OCI-LY7 (cell line): ENCODE measurements around the gene DUS3L. TPM values are rescaled to one million over a fixed set of nuclear protein-coding genes. Genes with fewer than 3 reads are reported as not detected.

Source experiments
- BruUV-seq: library from RNA; stranded (reverse); fragments of 400-500 nt; replicated peaks from 2 replicates; lab custom pipeline; 2021; lab: Mats Ljungman, UMichigan
- CTCF ChIA-PET: fragments of 300-600 bp; sonication (Branson Sonifier 250); formaldehyde crosslinking; loops from one replicate; lab custom pipeline; 2022; ENCODE audit warnings: antibody characterized with exemption; ENCODE audit not compliant: unreplicated experiment; lab: Charles Lee
- POLR2A ChIA-PET: fragments of 300-600 bp; sonication (Branson Sonifier 250); formaldehyde crosslinking; loops from one replicate; lab custom pipeline; 2022; ENCODE audit warnings: antibody characterized with exemption; lab: Charles Lee
- DNase-seq: peaks from one replicate; pipeline ENCODE4 v3.0.0-alpha.2; 2015; ENCODE audit warnings: low spot score
- H2AFZ ChIP-seq: fragments of 200-600 bp; sonication (generic), shearing (Covaris generic); 2 replicates; pipeline ENCODE4 v1.6.1; 2014; ENCODE audit warnings: mild to moderate bottlenecking, antibody characterized with exemption, low read length, moderate library complexity
- H3K27ac ChIP-seq: fragments of 200-600 bp; sonication (generic); 2 replicates; pipeline ENCODE4 v1.5.1; 2014; ENCODE audit warnings: mixed run types, low read depth, mild to moderate bottlenecking, moderate library complexity, low read length, inconsistent platforms; ENCODE audit not compliant: poor library complexity, severe bottlenecking
- H3K36me3 ChIP-seq: fragments of 200-600 bp; sonication (generic); 2 replicates; pipeline ENCODE4 v1.6.1; 2014; ENCODE audit warnings: mild to moderate bottlenecking, antibody characterized with exemption, low read length, moderate library complexity, mixed read lengths; ENCODE audit not compliant: insufficient read depth
- H3K4me1 ChIP-seq: fragments of 200-600 bp; sonication (generic); 2 replicates; pipeline ENCODE4 v1.5.1; 2014; ENCODE audit warnings: mild to moderate bottlenecking, low read length; ENCODE audit not compliant: insufficient read depth, poor library complexity, severe bottlenecking
- H3K4me2 ChIP-seq: fragments of 200-600 bp; sonication (generic); 2 replicates; pipeline ENCODE4 v1.6.1; 2014; ENCODE audit warnings: mild to moderate bottlenecking, low read length
- H3K4me3 ChIP-seq: fragments of 200-600 bp; sonication (generic); 2 replicates; pipeline ENCODE4 v1.5.1; 2014; ENCODE audit warnings: mild to moderate bottlenecking, low read depth, low read length; ENCODE audit not compliant: poor library complexity, severe bottlenecking
- H3K79me2 ChIP-seq: fragments of 200-600 bp; sonication (generic); 2 replicates; pipeline ENCODE4 v1.6.1; 2016; ENCODE audit warnings: low read depth, mild to moderate bottlenecking, low read length, moderate library complexity, mixed read lengths; ENCODE audit not compliant: insufficient read depth
- H3K9me2 ChIP-seq: fragments of 200-600 bp; sonication (generic); 2 replicates; pipeline ENCODE4 v1.6.1; 2016; ENCODE audit warnings: mild to moderate bottlenecking, low read length, mixed read lengths; ENCODE audit not compliant: insufficient read depth
- H3K9me3 ChIP-seq: fragments of 200-600 bp; sonication (generic); 2 replicates; pipeline ENCODE4 v1.6.1; 2014; ENCODE audit warnings: mild to moderate bottlenecking, mixed run types, low read length, mixed read lengths
- H4K20me1 ChIP-seq: fragments of 200-600 bp; sonication (generic); 2 replicates; pipeline ENCODE4 v1.6.1; 2014; ENCODE audit warnings: mild to moderate bottlenecking, antibody characterized with exemption, low read length, moderate library complexity, mixed read lengths; ENCODE audit not compliant: insufficient read depth
- EZH2phosphoT487 ChIP-seq: fragments of 200-600 bp; sonication (generic); IDR thresholded peaks from 2 replicates; pipeline ENCODE4 v1.6.1; 2018; ENCODE audit warnings: low read depth, borderline replicate concordance, mild to moderate bottlenecking, mixed run types, antibody characterized with exemption, low read length, moderate library complexity, mixed read lengths
- intact Hi-C: fragments of 100-400 bp; cut with micrococcal nuclease; formaldehyde crosslinking; loops from one replicate; pipeline ENCODE4 v1.10.0; 2022; ENCODE audit not compliant: unreplicated experiment
- total RNA-seq, 2 experiments: library from RNA; depleted of rRNA in 1 of 2; stranded (reverse); fragments of >200 nt in 1 of 2; shearing (Covaris generic) in 1 of 2; gene quantifications; 2 replicates each; pipeline ENCODE4 v1.2.3, GENCODE V29; 2014 to 2022
- TF ChIP-seq, protein P1 (sequence below): fragments of 200-600 bp; sonication (generic); conservative IDR thresholded peaks from 2 replicates; pipeline ENCODE4 v1.5.1; 2014; ENCODE audit warnings: mild to moderate bottlenecking, antibody characterized with exemption, low read length, moderate library complexity, mixed read lengths

The DUS3L gene
- total RNA-seq, 2 experiments from 2014 or later = 55.8 to 76.9 TPM

DNA sequence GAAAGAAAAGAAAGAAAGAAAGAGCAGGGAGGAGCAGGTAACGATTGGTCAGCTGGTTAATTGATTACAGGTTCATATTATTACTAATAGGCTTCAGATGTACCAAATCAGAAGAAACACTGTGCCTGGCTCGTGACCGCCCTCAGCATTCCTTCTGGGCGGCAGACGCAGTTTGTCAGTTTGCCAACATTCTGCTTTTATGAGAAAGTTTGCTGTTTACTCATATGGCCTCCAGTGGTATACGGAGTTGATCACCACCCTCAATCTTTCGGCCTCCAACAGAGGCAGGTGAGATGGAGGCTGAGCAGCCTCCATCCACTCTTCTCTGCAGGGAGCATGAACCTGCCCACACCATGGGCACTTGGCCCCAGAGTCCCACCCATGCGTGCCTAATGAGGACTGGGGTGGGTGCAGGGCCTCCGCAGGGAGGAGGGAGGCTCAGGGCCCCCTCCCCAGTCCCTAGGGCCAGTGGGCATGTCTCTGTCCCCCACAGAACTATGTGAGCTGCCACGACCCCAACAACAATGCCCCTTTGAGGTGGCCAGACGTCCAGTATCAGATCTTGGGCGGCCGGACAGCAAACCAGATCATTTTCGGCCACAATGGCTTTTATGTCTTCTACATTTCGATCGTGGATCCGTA is 15.2 kb downstream of the DUS3L start:
- ChIA-PET POLR2A (interaction anchor here (0.7 kb wide), 1 partner anchor 650 kb away, joined by 3 read pairs; no protein-coding TSS in a partner anchor), CTCF (no interaction called here)
- DNase-seq = no peak
- H3K79me2 ChIP-seq = no peaks in the 10 kb centered on the region
- no peak overlapping the region for H3K4me3 ChIP-seq
- H3K27ac ChIP-seq = no peak overlapping the region
- H3K4me1 ChIP-seq = no peaks in the 10 kb centered on the region
- H3K4me2 ChIP-seq = no peak overlapping the region
- H3K9me2 ChIP-seq = no peaks in the 10 kb centered on the region
- TF ChIP-seq EZH2phosphoT487 = no peak
- TF ChIP-seq, protein P1, sequence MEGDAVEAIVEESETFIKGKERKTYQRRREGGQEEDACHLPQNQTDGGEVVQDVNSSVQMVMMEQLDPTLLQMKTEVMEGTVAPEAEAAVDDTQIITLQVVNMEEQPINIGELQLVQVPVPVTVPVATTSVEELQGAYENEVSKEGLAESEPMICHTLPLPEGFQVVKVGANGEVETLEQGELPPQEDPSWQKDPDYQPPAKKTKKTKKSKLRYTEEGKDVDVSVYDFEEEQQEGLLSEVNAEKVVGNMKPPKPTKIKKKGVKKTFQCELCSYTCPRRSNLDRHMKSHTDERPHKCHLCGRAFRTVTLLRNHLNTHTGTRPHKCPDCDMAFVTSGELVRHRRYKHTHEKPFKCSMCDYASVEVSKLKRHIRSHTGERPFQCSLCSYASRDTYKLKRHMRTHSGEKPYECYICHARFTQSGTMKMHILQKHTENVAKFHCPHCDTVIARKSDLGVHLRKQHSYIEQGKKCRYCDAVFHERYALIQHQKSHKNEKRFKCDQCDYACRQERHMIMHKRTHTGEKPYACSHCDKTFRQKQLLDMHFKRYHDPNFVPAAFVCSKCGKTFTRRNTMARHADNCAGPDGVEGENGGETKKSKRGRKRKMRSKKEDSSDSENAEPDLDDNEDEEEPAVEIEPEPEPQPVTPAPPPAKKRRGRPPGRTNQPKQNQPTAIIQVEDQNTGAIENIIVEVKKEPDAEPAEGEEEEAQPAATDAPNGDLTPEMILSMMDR = no peak
- no peak overlapping the region for H2AFZ ChIP-seq
- intact Hi-C loops = no loop called here
- no peaks in the 10 kb centered on the region for H3K9me3 ChIP-seq
- H3K36me3 ChIP-seq = no peaks in the 10 kb centered on the region
- H4K20me1 ChIP-seq = no peaks in the 10 kb centered on the region
- no TSS peak for BruUV-seq

DNA sequence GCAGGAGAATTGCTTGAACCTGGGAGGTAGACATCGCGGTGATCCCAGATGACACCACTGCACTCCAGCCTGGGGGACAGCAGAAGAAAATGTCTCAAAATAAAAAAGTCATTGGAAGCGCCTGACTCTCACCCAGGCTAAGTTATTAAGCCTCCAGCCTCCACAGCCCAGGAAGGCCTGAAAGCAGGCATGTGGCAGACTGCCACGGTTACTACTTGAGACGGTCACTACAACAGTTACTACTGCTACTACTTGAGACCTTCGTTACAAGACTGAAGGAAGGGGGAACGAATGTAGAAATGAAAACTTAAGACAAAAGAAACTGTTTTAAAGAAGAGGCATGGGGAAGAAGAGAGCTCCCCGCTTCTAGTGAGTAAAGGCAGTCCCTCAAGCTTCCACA is 16.0 kb downstream of the DUS3L start:
- Histone ChIP-seq H3K79me2 (no peaks in the 10 kb centered on the region), H2AFZ (no peak overlapping the region), H3K9me3 (no peaks in the 10 kb centered on the region), H3K4me3 (no peak overlapping the region), H3K9me2 (no peaks in the 10 kb centered on the region), H4K20me1 (no peaks in the 10 kb centered on the region), H3K4me2 (no peak overlapping the region), H3K36me3 (no peaks in the 10 kb centered on the region), H3K27ac (no peak overlapping the region), H3K4me1 (no peaks in the 10 kb centered on the region)
- ChIA-PET CTCF (no interaction called here), POLR2A (interaction anchor here (0.6 to 0.7 kb wide), 2 partner anchors 651 to 1800 kb away, joined by 3 to 4 read pairs; no protein-coding TSS in a partner anchor)
- no TSS peak for BruUV-seq
- no peak for TF ChIP-seq EZH2phosphoT487
- TF ChIP-seq, protein P1 = no peak
- no peak for DNase-seq
- intact Hi-C loops = no loop called here

DNA sequence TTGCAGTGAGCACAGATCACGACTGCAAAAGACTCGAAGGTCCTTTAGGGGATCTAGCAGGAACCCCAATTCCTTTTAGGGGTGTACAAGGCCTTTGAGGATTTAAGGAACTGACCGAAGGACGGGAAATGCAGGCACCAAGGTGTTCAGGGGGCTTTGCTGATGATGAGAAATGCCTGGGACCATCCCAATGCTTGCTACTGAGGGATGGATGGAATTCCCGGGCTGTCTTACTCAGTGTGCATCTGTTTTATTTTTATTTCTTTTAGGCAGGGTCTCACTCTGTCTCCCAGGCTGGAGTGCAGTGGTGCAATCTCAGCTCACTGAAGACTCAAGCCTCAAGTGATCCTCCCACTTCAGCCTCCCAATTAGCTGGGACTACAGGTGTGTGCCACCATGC is 17.7 kb downstream of the DUS3L start:
- ChIA-PET CTCF (interaction anchor here (0.9 kb wide), 1 partner anchor 31 kb away, joined by 5 read pairs; the partner anchor contains the start of gene NRTN), POLR2A (interaction anchor here (0.6 to 0.7 kb wide), 2 partner anchors 12 to 76 kb away, joined by 3 read pairs; no protein-coding TSS in a partner anchor)
- no peaks in the 10 kb centered on the region for H4K20me1 ChIP-seq
- DNase-seq = no peak
- intact Hi-C loops = no loop called here
- H3K36me3 ChIP-seq = no peaks in the 10 kb centered on the region
- H2AFZ ChIP-seq = peak overlapping the region; percentile 30; the same call in 1 of the 2 replicates
- no peaks in the 10 kb centered on the region for H3K9me3 ChIP-seq
- no peaks in the 10 kb centered on the region for H3K79me2 ChIP-seq
- H3K9me2 ChIP-seq = no peaks in the 10 kb centered on the region
- no peak overlapping the region for H3K27ac ChIP-seq
- H3K4me1 ChIP-seq = peaks cover 5% of the 10 kb centered on the region
- no peak for TF ChIP-seq EZH2phosphoT487
- TF ChIP-seq, protein P1 = no peak
- H3K4me3 ChIP-seq = no peak overlapping the region
- no peak overlapping the region for H3K4me2 ChIP-seq
- no TSS peak for BruUV-seq
